A549 (cell line): ENCODE data around the gene CALML5.

Source experiments
- CBX2 ChIP-seq: fragments of 200-600 bp; sonication (generic); IDR thresholded peaks from 2 replicates; pipeline ENCODE4 v1.6.1; 2016; ENCODE audit warnings: low read depth, mild to moderate bottlenecking, borderline replicate concordance
- GATA3 ChIP-seq: IDR thresholded peaks from 2 replicates; pipeline ENCODE4 v1.6.1; 2012; ENCODE audit warnings: borderline replicate concordance
- POLR2A ChIP-seq: IDR thresholded peaks from 2 replicates; pipeline ENCODE4 v1.6.1; 2012; ENCODE audit warnings: mild to moderate bottlenecking, low read length
- POLR2AphosphoS2 ChIP-seq: conservative IDR thresholded peaks from 2 replicates; pipeline ENCODE4 v1.6.1; 2012; ENCODE audit warnings: low read length, improper control_type of control experiment, inconsistent platforms
- TF ChIP-seq, protein P1 (sequence below): fragments of >200 bp; sonication (Bioruptor Twin); formaldehyde crosslinking; IDR thresholded peaks from 3 replicates; pipeline ENCODE4 v1.5.1; 2016
- TF ChIP-seq, protein P2 (sequence below): fragments of 150-350 bp; IDR thresholded peaks from 2 replicates; pipeline ENCODE4 v1.6.1; 2014; ENCODE audit warnings: low read depth, mild to moderate bottlenecking, low read length

DNA sequence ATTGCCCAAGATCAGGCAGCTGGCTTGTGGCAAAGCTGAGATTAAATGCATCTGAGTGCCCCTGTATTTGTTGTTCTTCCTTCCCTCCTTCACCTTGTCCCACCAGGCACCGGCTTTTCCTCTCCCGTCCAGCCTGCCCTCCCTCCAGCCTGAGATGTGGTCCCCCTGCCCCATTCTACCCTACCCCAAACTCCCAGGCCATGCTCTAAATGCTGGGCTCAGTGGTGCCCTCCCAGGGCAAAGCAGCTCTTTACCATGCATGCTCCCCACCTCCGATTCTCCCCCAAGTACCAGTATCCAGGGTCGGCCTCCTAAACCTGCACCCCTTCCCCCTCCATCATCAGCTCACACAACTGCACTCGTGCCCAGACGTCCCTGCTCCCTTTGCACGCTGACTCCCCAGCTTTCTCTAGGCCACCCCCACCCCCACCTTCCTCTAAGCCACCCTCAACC lies 36.5 kb downstream of the CALML5 start:
- TF ChIP-seq, protein P1, sequence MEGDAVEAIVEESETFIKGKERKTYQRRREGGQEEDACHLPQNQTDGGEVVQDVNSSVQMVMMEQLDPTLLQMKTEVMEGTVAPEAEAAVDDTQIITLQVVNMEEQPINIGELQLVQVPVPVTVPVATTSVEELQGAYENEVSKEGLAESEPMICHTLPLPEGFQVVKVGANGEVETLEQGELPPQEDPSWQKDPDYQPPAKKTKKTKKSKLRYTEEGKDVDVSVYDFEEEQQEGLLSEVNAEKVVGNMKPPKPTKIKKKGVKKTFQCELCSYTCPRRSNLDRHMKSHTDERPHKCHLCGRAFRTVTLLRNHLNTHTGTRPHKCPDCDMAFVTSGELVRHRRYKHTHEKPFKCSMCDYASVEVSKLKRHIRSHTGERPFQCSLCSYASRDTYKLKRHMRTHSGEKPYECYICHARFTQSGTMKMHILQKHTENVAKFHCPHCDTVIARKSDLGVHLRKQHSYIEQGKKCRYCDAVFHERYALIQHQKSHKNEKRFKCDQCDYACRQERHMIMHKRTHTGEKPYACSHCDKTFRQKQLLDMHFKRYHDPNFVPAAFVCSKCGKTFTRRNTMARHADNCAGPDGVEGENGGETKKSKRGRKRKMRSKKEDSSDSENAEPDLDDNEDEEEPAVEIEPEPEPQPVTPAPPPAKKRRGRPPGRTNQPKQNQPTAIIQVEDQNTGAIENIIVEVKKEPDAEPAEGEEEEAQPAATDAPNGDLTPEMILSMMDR: no peak
- TF ChIP-seq CBX2: no peak
- TF ChIP-seq, protein P2, sequence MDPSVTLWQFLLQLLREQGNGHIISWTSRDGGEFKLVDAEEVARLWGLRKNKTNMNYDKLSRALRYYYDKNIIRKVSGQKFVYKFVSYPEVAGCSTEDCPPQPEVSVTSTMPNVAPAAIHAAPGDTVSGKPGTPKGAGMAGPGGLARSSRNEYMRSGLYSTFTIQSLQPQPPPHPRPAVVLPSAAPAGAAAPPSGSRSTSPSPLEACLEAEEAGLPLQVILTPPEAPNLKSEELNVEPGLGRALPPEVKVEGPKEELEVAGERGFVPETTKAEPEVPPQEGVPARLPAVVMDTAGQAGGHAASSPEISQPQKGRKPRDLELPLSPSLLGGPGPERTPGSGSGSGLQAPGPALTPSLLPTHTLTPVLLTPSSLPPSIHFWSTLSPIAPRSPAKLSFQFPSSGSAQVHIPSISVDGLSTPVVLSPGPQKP: no peak
- TF ChIP-seq POLR2AphosphoS2: no peak
- no peak for TF ChIP-seq POLR2A
- TF ChIP-seq GATA3: no peak
